ENCODE results near the gene SLC2A6. TPM values are rescaled to one million over a fixed set of nuclear protein-coding genes. Genes with fewer than 3 reads are reported as not detected.

SLC2A6 gene
- total RNA-seq, 6 experiments from 2014 or later, result 9.4 to 12.6 (median 11.3) TPM

GRCh38 chr9:133471551-133472276 lies 7.2 kb downstream of the SLC2A6 start:
- no peaks in the 10 kb centered on the region for H3K9me3 Mint-ChIP-seq
- TF ChIP-seq CTCF (IDR thresholded peaks at IDR 0.05), result no peak
- H3K36me3 Mint-ChIP-seq (ENCODE audit: low read depth), result no peaks in the 10 kb centered on the region
- H3K4me3 Mint-ChIP-seq, result no peak overlapping the region
- no peak for DNase-seq
- H3K27ac Mint-ChIP-seq, result no peak overlapping the region
- H3K4me1 Mint-ChIP-seq (ENCODE audit: low read depth), result no peaks in the 10 kb centered on the region
- H3K27me3 Mint-ChIP-seq (ENCODE audit: insufficient read depth), result no peaks in the 10 kb centered on the region; the same call in 1 of the 2 replicates

- H3K36me3 Mint-ChIP-seq (ENCODE audit: low read depth), result no peaks in the 10 kb centered on the region
- no peak for DNase-seq
- H3K27me3 Mint-ChIP-seq (ENCODE audit: insufficient read depth), result no peaks in the 10 kb centered on the region; the same call in 1 of the 2 replicates
- H3K4me3 Mint-ChIP-seq, result no peak overlapping the region
- H3K4me1 Mint-ChIP-seq (ENCODE audit: low read depth), result no peaks in the 10 kb centered on the region
- no peaks in the 10 kb centered on the region for H3K9me3 Mint-ChIP-seq
- H3K27ac Mint-ChIP-seq, result no peak overlapping the region
- no peak for TF ChIP-seq CTCF (IDR thresholded peaks at IDR 0.05)
Observed at GRCh38 chr9:133470988-133471387, 7.9 kb downstream of the SLC2A6 start.

- no peak for TF ChIP-seq CTCF (IDR thresholded peaks at IDR 0.05)
- H3K27me3 Mint-ChIP-seq (ENCODE audit: insufficient read depth), result no peaks in the 10 kb centered on the region; the same call in 1 of the 2 replicates
- H3K4me3 Mint-ChIP-seq, result no peak overlapping the region
- no peak overlapping the region for H3K27ac Mint-ChIP-seq
- no peak for DNase-seq
- no peaks in the 10 kb centered on the region for H3K4me1 Mint-ChIP-seq (ENCODE audit: low read depth)
- no peaks in the 10 kb centered on the region for H3K36me3 Mint-ChIP-seq (ENCODE audit: low read depth)
- no peaks in the 10 kb centered on the region for H3K9me3 Mint-ChIP-seq
Observed at GRCh38 chr9:133470427-133470924, 8.4 kb downstream of the SLC2A6 start.

GRCh38 chr9:133468777-133469421 lies 10.0 kb downstream of the SLC2A6 start:
- Mint-ChIP-seq H3K36me3 (ENCODE audit: low read depth) (no peaks in the 10 kb centered on the region), H3K4me3 (no peak overlapping the region), H3K27me3 (ENCODE audit: insufficient read depth) (no peaks in the 10 kb centered on the region; the same call in 1 of the 2 replicates), H3K27ac (no peak overlapping the region), H3K9me3 (no peaks in the 10 kb centered on the region), H3K4me1 (ENCODE audit: low read depth) (no peaks in the 10 kb centered on the region)
- no peak for DNase-seq
- TF ChIP-seq CTCF (IDR thresholded peaks at IDR 0.05), result no peak

GRCh38 chr9:133468374-133468773 lies 10.5 kb downstream of the SLC2A6 start:
- Mint-ChIP-seq H3K27ac (no peak overlapping the region), H3K36me3 (ENCODE audit: low read depth) (no peaks in the 10 kb centered on the region), H3K4me3 (no peak overlapping the region), H3K27me3 (ENCODE audit: insufficient read depth) (no peaks in the 10 kb centered on the region; the same call in 1 of the 2 replicates), H3K9me3 (no peaks in the 10 kb centered on the region), H3K4me1 (ENCODE audit: low read depth) (no peaks in the 10 kb centered on the region)
- no peak for DNase-seq
- no peak for TF ChIP-seq CTCF (IDR thresholded peaks at IDR 0.05)

Measured in HFFc6 (cell line).